Nephron progenitor cell (in vitro differentiated cells): ENCODE measurements around the gene APOBEC3C.

ENCODE experiments used
- DNase-seq: peaks from one replicate; pipeline ENCODE4 v3.0.0; 2021
- H3K27ac Mint-ChIP-seq: 2 replicates; pipeline ENCODE4 v1.8.0; 2021; ENCODE audit warnings: mild to moderate bottlenecking, moderate library complexity, mixed read lengths
- H3K27me3 Mint-ChIP-seq: 2 replicates; pipeline ENCODE4 v1.8.0; 2021; ENCODE audit warnings: mild to moderate bottlenecking, low read depth, mixed read lengths; ENCODE audit not compliant: poor library complexity
- H3K36me3 Mint-ChIP-seq: 2 replicates; pipeline ENCODE4 v1.8.0; 2021; ENCODE audit warnings: low read depth, mixed read lengths
- H3K4me1 Mint-ChIP-seq: 2 replicates; pipeline ENCODE4 v1.8.0; 2021; ENCODE audit warnings: mixed read lengths
- H3K4me3 Mint-ChIP-seq: 2 replicates; pipeline ENCODE4 v1.8.0; 2021; ENCODE audit warnings: mild to moderate bottlenecking, moderate library complexity, mixed read lengths
- H3K9me3 Mint-ChIP-seq: 2 replicates; pipeline ENCODE4 v1.8.0; 2021; ENCODE audit warnings: mild to moderate bottlenecking, moderate library complexity, mixed read lengths
- CTCF ChIP-seq: fragments of 200-600 bp; sonication (generic); IDR thresholded peaks from 2 replicates; pipeline ENCODE4 v1.5.0; 2021; ENCODE audit warnings: antibody characterized with exemption

Gene APOBEC3C

GRCh38 chr22:38966942-38967341, 47.1 kb upstream of the APOBEC3C start:
- H3K4me1 Mint-ChIP-seq, result peaks cover 47% of the 10 kb centered on the region
- no peak for DNase-seq
- H3K9me3 Mint-ChIP-seq, result no peaks in the 10 kb centered on the region
- no peak overlapping the region for H3K4me3 Mint-ChIP-seq
- no peaks in the 10 kb centered on the region for H3K36me3 Mint-ChIP-seq
- no peak overlapping the region for H3K27ac Mint-ChIP-seq
- TF ChIP-seq CTCF, result no peak
- H3K27me3 Mint-ChIP-seq, result peaks cover 28% of the 10 kb centered on the region

DNA sequence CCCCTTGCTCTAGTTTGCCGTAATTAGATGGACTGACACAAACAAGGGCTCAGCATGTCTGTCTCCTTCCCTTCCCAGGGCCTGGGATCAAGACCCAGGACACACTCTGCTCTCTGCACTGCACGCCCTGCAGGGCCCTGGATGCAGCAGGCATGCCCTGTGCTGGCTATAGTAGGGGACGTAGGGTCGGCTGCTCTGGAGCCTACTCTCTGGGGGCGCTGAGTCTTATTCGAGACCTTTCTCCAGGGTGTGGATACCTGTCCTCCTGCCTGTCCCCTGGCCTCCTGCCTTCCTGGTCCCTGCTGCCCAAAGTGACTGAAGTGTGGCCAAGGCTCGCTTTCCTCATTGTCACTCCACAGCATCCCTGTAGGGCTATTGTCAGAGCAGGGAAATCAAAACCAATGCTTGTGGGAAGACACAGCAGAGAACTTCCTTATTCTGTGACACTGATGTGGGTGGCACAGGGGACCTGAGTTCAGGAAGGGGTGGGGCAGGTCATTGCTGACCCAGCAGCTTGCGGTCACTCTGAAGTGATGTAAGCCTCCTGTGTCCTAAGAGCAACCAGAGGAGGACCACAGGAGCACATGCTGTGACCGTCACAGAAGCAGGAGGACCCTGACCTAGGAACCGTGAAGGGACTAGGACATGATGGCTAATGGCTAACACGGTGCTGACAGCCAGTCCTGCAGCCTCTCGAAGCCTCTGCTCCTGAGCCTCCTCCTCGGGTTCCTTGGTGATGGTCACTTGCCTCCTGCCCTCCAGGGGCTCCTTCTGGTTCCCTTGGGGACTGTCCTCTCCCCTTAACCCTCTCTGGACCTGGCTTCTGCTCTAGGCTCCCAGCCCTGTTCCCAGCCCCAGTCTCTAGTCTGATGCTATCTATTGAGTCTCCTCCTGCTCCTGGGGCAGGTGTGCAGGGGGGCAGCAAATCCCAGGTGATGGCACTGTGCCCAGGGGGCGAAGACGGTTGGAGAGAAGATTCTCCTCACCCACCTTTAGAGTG, 46.3 kb upstream of the APOBEC3C start:
- Mint-ChIP-seq H3K36me3 (no peaks in the 10 kb centered on the region), H3K4me1 (peaks cover 47% of the 10 kb centered on the region), H3K27ac (no peak overlapping the region), H3K9me3 (no peaks in the 10 kb centered on the region), H3K27me3 (peaks cover 32% of the 10 kb centered on the region), H3K4me3 (no peak overlapping the region)
- DNase-seq, result no peak
- no peak for TF ChIP-seq CTCF

GRCh38 chr22:38968801-38969200, 45.3 kb upstream of the APOBEC3C start:
- no peak overlapping the region for H3K4me3 Mint-ChIP-seq
- no peak for TF ChIP-seq CTCF
- H3K27me3 Mint-ChIP-seq, result peaks cover 36% of the 10 kb centered on the region
- no peaks in the 10 kb centered on the region for H3K9me3 Mint-ChIP-seq
- no peak overlapping the region for H3K27ac Mint-ChIP-seq
- no peak for DNase-seq
- peaks cover 37% of the 10 kb centered on the region for H3K4me1 Mint-ChIP-seq
- H3K36me3 Mint-ChIP-seq, result no peaks in the 10 kb centered on the region

DNA sequence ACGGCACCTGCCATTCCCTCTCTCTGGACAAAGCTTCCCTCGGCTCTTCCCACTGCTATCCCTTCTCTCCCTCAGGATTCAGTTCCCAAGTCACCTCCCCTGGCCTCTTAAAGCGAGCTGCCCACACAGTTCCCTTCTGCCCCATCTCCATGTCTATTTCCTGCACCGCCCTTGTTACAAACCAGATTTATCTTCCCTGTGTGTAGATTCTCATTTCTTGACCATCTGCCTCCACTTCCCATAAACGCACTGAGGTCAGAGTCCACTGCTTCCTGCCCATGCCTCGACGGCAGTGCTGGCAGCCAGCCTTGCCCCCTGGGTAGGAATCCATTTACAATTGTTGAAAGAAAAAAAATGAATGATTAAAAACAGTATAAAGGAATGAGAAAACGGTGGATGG, 43.5 kb upstream of the APOBEC3C start:
- H3K27ac Mint-ChIP-seq, result peak overlapping the region; percentile 0
- H3K9me3 Mint-ChIP-seq, result peaks cover 14% of the 10 kb centered on the region
- peaks cover 24% of the 10 kb centered on the region for H3K4me1 Mint-ChIP-seq
- peaks cover 36% of the 10 kb centered on the region for H3K27me3 Mint-ChIP-seq
- TF ChIP-seq CTCF, result no peak
- no peaks in the 10 kb centered on the region for H3K36me3 Mint-ChIP-seq
- no peak overlapping the region for H3K4me3 Mint-ChIP-seq
- no peak for DNase-seq

GRCh38 chr22:38971202-38971601, 42.9 kb upstream of the APOBEC3C start:
- Mint-ChIP-seq H3K9me3 (peaks cover 20% of the 10 kb centered on the region), H3K4me3 (no peak overlapping the region), H3K4me1 (peaks cover 18% of the 10 kb centered on the region), H3K27ac (no peak overlapping the region), H3K36me3 (no peaks in the 10 kb centered on the region), H3K27me3 (peaks cover 40% of the 10 kb centered on the region)
- TF ChIP-seq CTCF, result no peak
- no peak for DNase-seq

DNA sequence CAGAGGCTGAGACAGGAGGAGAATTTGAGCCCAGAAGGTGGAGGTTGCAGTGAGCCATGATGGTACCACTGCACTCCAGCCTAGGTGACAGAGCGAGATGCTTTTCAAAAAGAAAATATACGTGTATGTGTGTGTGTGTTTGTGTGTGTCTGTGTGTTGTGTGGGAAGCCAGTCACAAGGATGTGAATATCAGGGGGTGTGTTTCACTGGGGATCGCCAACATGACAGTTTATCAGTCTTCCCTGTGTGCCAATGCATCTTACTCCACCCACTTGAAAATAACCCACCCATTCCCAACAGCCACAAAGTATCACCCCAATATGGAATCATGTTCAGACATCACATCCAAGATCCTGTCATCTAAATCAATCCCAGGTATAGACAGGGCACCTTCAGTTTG, 42.3 kb upstream of the APOBEC3C start:
- H3K36me3 Mint-ChIP-seq, result no peaks in the 10 kb centered on the region
- TF ChIP-seq CTCF, result no peak
- no peak overlapping the region for H3K27ac Mint-ChIP-seq

More for the DNA sequence above, 42.3 kb upstream of the APOBEC3C start:
- no peak for DNase-seq
- H3K4me3 Mint-ChIP-seq, result no peak overlapping the region
- H3K4me1 Mint-ChIP-seq, result peaks cover 12% of the 10 kb centered on the region
- peaks cover 26% of the 10 kb centered on the region for H3K9me3 Mint-ChIP-seq
- H3K27me3 Mint-ChIP-seq, result peaks cover 39% of the 10 kb centered on the region
